Thymus (tissue), 11 donors: ENCODE measurements around the gene LRCH1. TPM values are rescaled to one million over a fixed set of nuclear protein-coding genes. Genes with fewer than 3 reads are reported as not detected.

Experiments used
- DNase-seq, 9 donors: peaks; one replicate each; pipeline ENCODE4 v3.0.0-alpha.2; 2013; ENCODE audit warnings: low spot score in 9 of 9, low read depth in 6 of 9, missing footprints in 1 of 9
- H3K27ac ChIP-seq, 2 donors: one replicate each; pipeline ENCODE4 v1.5.1; 2013; ENCODE audit warnings: control low read depth in 1 of 2, low read depth in 1 of 2, low read length in 1 of 2, mild to moderate bottlenecking in 1 of 2, moderate library complexity in 1 of 2
- H3K27me3 ChIP-seq, 2 donors: one replicate each; pipeline ENCODE4 v1.5.1; 2013; ENCODE audit warnings: low read length in 1 of 2; ENCODE audit not compliant: control insufficient read depth in 2 of 2, insufficient read depth in 1 of 2
- H3K36me3 ChIP-seq, 2 donors: one replicate each; pipeline ENCODE4 v1.5.1; 2013; ENCODE audit warnings: low read length in 1 of 2, mild to moderate bottlenecking in 1 of 2, moderate library complexity in 1 of 2; ENCODE audit not compliant: control insufficient read depth in 2 of 2, insufficient read depth in 2 of 2
- H3K4me1 ChIP-seq, 2 donors: one replicate each; pipeline ENCODE4 v1.5.1; 2013; ENCODE audit warnings: low read length in 2 of 2; ENCODE audit not compliant: control insufficient read depth in 2 of 2, insufficient read depth in 2 of 2
- H3K4me3 ChIP-seq, 2 donors: one replicate each; pipeline ENCODE4 v1.5.1; 2013; ENCODE audit warnings: low read length in 2 of 2, control low read depth in 1 of 2, mild to moderate bottlenecking in 1 of 2
- H3K9me3 ChIP-seq, 2 donors: one replicate each; pipeline ENCODE4 v1.5.1; 2013; ENCODE audit warnings: low read length in 1 of 2, mild to moderate bottlenecking in 1 of 2; ENCODE audit not compliant: control insufficient read depth in 2 of 2, insufficient read depth in 1 of 2
- WGBS: extraction: QIAGEN DNeasy Blood & Tissue Kit; methylation state at CpG from one replicate; pipeline ENCODE4 v1.1.7; 2013; 5-methylcytosine and 5-hydroxymethylcytosine counted together
- polyA plus RNA-seq: library from polyadenylated mRNA; stranded (reverse); fragments of 200-250 nt; gene quantifications from one replicate; pipeline ENCODE4 v1.2.3, GENCODE V29; 2013
- total RNA-seq: library from RNA; stranded (reverse); fragments of 120-200 nt; gene quantifications from one replicate; pipeline ENCODE4 v1.2.4, GENCODE V29; 2013
- donor health status: healthy.

Gene LRCH1
- total and polyA plus RNA-seq, 2 donors, result 9.1 to 13.7 TPM

- no peak overlapping the region for H3K4me3 ChIP-seq
- H3K9me3 ChIP-seq, result no peaks in the 10 kb centered on the region
- peaks cover 11 to 19% of the 10 kb centered on the region in 2 donors for H3K4me1 ChIP-seq
- no peak for DNase-seq
- peaks cover 14 to 20% of the 10 kb centered on the region in 2 donors for H3K36me3 ChIP-seq
- H3K27ac ChIP-seq, result no peak overlapping the region
- H3K27me3 ChIP-seq, result no peaks in the 10 kb centered on the region
- WGBS, result 98% methylated on average over 15 of the region's 15 CpGs
Measured at GRCh38 chr13:46672338-46673090, 119.5 kb downstream of the LRCH1 start.

- Histone ChIP-seq H3K36me3 (peaks cover 11 to 16% of the 10 kb centered on the region in 2 donors), H3K4me1 (peaks cover 7 to 18% of the 10 kb centered on the region in 2 donors), H3K27ac (no peak overlapping the region), H3K9me3 (no peaks in the 10 kb centered on the region), H3K27me3 (no peaks in the 10 kb centered on the region), H3K4me3 (no peak overlapping the region)
- DNase-seq, result no peak
Measured at GRCh38 chr13:46675016-46675415, 122.0 kb downstream of the LRCH1 start.

- no peak for DNase-seq
- 90% methylated on average over 3 of the region's 3 CpGs for WGBS
- no peak overlapping the region for H3K4me3 ChIP-seq
- peaks cover 18 to 22% of the 10 kb centered on the region in 2 donors for H3K4me1 ChIP-seq
- H3K27me3 ChIP-seq, result no peaks in the 10 kb centered on the region
- no peaks in the 10 kb centered on the region for H3K9me3 ChIP-seq
- H3K36me3 ChIP-seq, result peaks cover 0 to 5% of the 10 kb centered on the region in 2 donors
- no peak overlapping the region for H3K27ac ChIP-seq
Measured at GRCh38 chr13:46676378-46676725, 123.4 kb downstream of the LRCH1 start.

GRCh38 chr13:46679369-46680120 is 126.6 kb downstream of the LRCH1 start:
- H3K9me3 ChIP-seq, result no peaks in the 10 kb centered on the region
- no peaks in the 10 kb centered on the region for H3K27me3 ChIP-seq
- peak overlapping the region; percentile 22 to 33 for H3K4me3 ChIP-seq
- H3K36me3 ChIP-seq, result peaks cover 9 to 13% of the 10 kb centered on the region in 2 donors
- peak overlapping the region; percentile 83 to 98 for H3K27ac ChIP-seq
- 11% methylated on average over 12 of the region's 12 CpGs for WGBS
- peak; percentile 50 to 90 (median 73) for DNase-seq
- H3K4me1 ChIP-seq, result peaks cover 18 to 25% of the 10 kb centered on the region in 2 donors

GRCh38 chr13:46682015-46682414 is 129.0 kb downstream of the LRCH1 start:
- no peak overlapping the region for H3K27ac ChIP-seq
- DNase-seq, result no peak
- peaks cover 18 to 25% of the 10 kb centered on the region in 2 donors for H3K4me1 ChIP-seq
- H3K27me3 ChIP-seq, result no peaks in the 10 kb centered on the region
- H3K4me3 ChIP-seq, result no peak overlapping the region
- 97% methylated on average over 3 of the region's 3 CpGs for WGBS
- H3K36me3 ChIP-seq, result peaks cover 18 to 21% of the 10 kb centered on the region in 2 donors
- no peaks in the 10 kb centered on the region for H3K9me3 ChIP-seq

GRCh38 chr13:46682707-46683106 is 129.7 kb downstream of the LRCH1 start:
- Histone ChIP-seq H3K36me3 (peaks cover 18 to 22% of the 10 kb centered on the region in 2 donors), H3K27ac (no peak overlapping the region), H3K4me1 (peaks cover 18 to 25% of the 10 kb centered on the region in 2 donors), H3K4me3 (no peak overlapping the region), H3K27me3 (no peaks in the 10 kb centered on the region), H3K9me3 (no peaks in the 10 kb centered on the region)
- 98% methylated on average over 1 of the region's 1 CpG for WGBS
- no peak for DNase-seq

GRCh38 chr13:46683676-46684260 is 130.8 kb downstream of the LRCH1 start:
- H3K4me1 ChIP-seq, result peaks cover 18 to 25% of the 10 kb centered on the region in 2 donors
- H3K4me3 ChIP-seq, result no peak overlapping the region
- no peak overlapping the region for H3K27ac ChIP-seq
- H3K9me3 ChIP-seq, result no peaks in the 10 kb centered on the region
- no peaks in the 10 kb centered on the region for H3K27me3 ChIP-seq
- 89% methylated on average over 1 of the region's 1 CpG for WGBS
- H3K36me3 ChIP-seq, result peaks cover 18 to 23% of the 10 kb centered on the region in 2 donors
- DNase-seq, result no peak

GRCh38 chr13:46684287-46685001 is 131.5 kb downstream of the LRCH1 start:
- WGBS, result 93% methylated on average over 3 of the region's 3 CpGs
- Histone ChIP-seq H3K27ac (no peak overlapping the region), H3K4me1 (peaks cover 13 to 19% of the 10 kb centered on the region in 2 donors), H3K4me3 (no peak overlapping the region), H3K36me3 (peaks cover 20 to 23% of the 10 kb centered on the region in 2 donors), H3K27me3 (no peaks in the 10 kb centered on the region), H3K9me3 (no peaks in the 10 kb centered on the region)
- no peak for DNase-seq
